PFSK-1 (cell line): Measurements from ENCODE around the gene JADE2.

ENCODE experiments used
- FOXP2 ChIP-seq: optimal IDR thresholded peaks from 2 replicates; pipeline ENCODE3; 2011; ENCODE audit warnings: borderline replicate concordance, control low read depth, inconsistent platforms; ENCODE audit not compliant: insufficient read depth; ENCODE audit errors: extremely low read length, extremely low read depth
- POLR2AphosphoS5 ChIP-seq: IDR thresholded peaks from 2 replicates; pipeline ENCODE4 v1.6.1; 2012; ENCODE audit warnings: low read depth, mild to moderate bottlenecking, control low read depth, low read length, moderate library complexity
- REST ChIP-seq, 2 experiments: IDR thresholded peaks; 2 replicates each; pipeline versions ENCODE4 v1.6.1 to v1.8.0; 2011 to 2012; ENCODE audit warnings: low read depth in 2 of 2, low read length in 2 of 2, control low read depth in 1 of 2, inconsistent platforms in 1 of 2, mild to moderate bottlenecking in 1 of 2, moderate library complexity in 1 of 2; ENCODE audit not compliant: insufficient read depth in 1 of 2
- SIN3A ChIP-seq: IDR thresholded peaks from 2 replicates; pipeline ENCODE4 v1.6.1; 2012; ENCODE audit warnings: mild to moderate bottlenecking, low read length, moderate library complexity, borderline replicate concordance; ENCODE audit not compliant: insufficient read depth
- TAF1 ChIP-seq: IDR thresholded peaks from 2 replicates; pipeline ENCODE4 v1.6.1; 2012; ENCODE audit warnings: low read length, control low read depth, borderline replicate concordance; ENCODE audit not compliant: insufficient read depth

JADE2 gene

GRCh38 chr5:134508521-134509195 is 16.8 kb upstream of the JADE2 start:
- no peak for TF ChIP-seq SIN3A
- no peak for TF ChIP-seq FOXP2
- TF ChIP-seq TAF1, result no peak
- TF ChIP-seq REST (IDR thresholded peaks at IDR 0.05; ENCODE audit: insufficient read depth in 1 of 2, low read depth in 2 of 2, low read length in 2 of 2), result no peak
- TF ChIP-seq POLR2AphosphoS5, result no peak

GRCh38 chr5:134509308-134510040 is 16.0 kb upstream of the JADE2 start:
- TF ChIP-seq SIN3A (no peak), REST (IDR thresholded peaks at IDR 0.05; ENCODE audit: insufficient read depth in 1 of 2, low read depth in 2 of 2, low read length in 2 of 2) (no peak), FOXP2 (no peak), TAF1 (no peak), POLR2AphosphoS5 (no peak)

- TF ChIP-seq TAF1, result no peak
- TF ChIP-seq FOXP2, result no peak
- TF ChIP-seq REST (IDR thresholded peaks at IDR 0.05; ENCODE audit: insufficient read depth in 1 of 2, low read depth in 2 of 2, low read length in 2 of 2), result no peak
- no peak for TF ChIP-seq POLR2AphosphoS5
- TF ChIP-seq SIN3A, result no peak
Observed at GRCh38 chr5:134510970-134511795, 14.3 kb upstream of the JADE2 start.

- TF ChIP-seq SIN3A (no peak), TAF1 (no peak), POLR2AphosphoS5 (no peak), REST (IDR thresholded peaks at IDR 0.05; ENCODE audit: insufficient read depth in 1 of 2, low read depth in 2 of 2, low read length in 2 of 2) (no peak), FOXP2 (no peak)
Observed at GRCh38 chr5:134511796-134512660, 13.4 kb upstream of the JADE2 start.
